Kidney glomerular epithelial cell (primary cell): Measurements from ENCODE around the gene COX7B2.

Experiments used
- DNase-seq: peaks from one replicate; lab custom pipeline; 2025; lab: John Stamatoyannopoulos, UW

Gene COX7B2

DNA sequence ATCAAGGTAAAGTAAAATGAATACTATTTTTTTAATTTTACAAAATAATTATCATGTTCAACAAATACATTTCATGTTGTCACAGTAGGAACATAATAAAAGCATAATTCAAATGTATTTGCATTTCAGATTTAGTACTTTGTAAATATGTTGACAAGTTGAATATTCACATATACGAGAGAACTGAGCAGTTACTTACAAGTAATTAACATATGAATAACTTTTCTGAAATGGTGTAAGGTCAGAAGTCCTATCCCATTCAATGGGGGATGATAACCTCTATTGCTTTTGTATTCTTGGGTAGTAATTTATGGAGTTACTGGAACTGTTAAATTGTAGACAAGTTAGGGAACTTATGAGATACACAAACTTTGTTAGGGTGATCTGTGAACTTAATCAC lies 191.1 kb downstream of the COX7B2 start:
- DNase-seq = no peak

DNA sequence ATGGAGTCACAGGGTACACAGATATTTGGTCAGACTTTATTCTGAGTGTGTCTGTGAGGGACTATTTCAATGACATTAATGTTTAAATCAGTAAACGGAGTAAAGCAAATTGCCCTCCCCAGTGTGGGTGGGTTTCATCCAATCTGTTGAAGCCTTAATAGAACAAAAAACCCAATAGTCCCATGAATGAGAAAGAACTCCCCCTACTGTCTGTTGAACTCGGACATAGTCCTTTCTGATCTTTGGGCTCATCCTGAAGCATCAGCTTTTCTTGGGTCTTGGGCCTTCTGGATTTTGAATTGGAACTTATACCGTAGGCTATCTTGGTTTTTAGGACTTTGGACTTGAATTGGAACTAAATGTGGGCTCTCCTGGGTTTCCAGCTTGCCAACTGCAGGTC lies 193.6 kb downstream of the COX7B2 start:
- no peak for DNase-seq

DNA sequence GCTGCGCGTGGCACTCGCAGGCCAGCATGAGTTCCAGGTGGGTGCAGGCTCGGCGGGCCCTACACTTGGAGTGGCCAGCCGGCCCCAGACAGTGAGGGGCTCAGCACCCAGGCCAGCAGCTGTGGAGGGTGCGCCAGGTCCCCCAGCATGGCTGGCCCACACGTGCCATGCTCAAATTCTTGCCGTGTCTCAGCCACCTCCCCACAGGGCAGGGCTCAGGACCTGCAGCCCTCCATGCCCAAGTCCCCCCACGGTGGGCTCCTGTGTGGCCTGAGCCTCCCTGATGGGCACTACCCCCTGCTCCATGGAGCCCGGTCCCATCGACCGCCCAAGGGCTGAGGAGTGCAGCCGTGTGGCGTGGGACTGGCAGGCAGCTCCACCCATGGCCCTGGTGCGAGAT lies 210.2 kb downstream of the COX7B2 start:
- DNase-seq = no peak
